Stomach (tissue), 9 donors: ENCODE results near the gene HCRTR2. TPM values are rescaled to one million over a fixed set of nuclear protein-coding genes. Genes with fewer than 3 reads are reported as not detected.

ENCODE experiments used
- DNase-seq, 2 donors: peaks; one replicate each; pipeline versions ENCODE4 v3.0.0 to v3.0.0-alpha.2; 2013 to 2019
- H3K27ac ChIP-seq, 5 donors: fragments of 200-600 bp in 4 of 5; sonication (generic) in 4 of 5; one replicate each; pipeline ENCODE4 v1.5.1; 2013 to 2019; ENCODE audit warnings: mild to moderate bottlenecking in 1 of 5, moderate library complexity in 1 of 5
- H3K27me3 ChIP-seq, 3 donors: fragments of 200-600 bp; sonication (generic); one replicate each; pipeline ENCODE4 v1.5.1; 2017 to 2019; ENCODE audit warnings: mixed run types in 1 of 3
- H3K36me3 ChIP-seq, 4 donors: fragments of 200-600 bp; sonication (generic); 1 replicate in 3 of 4; 2 replicates in 1 of 4; pipeline ENCODE4 v1.5.1; 2016 to 2019
- H3K4me1 ChIP-seq, 4 donors: fragments of 200-600 bp; sonication (generic); one replicate each; pipeline ENCODE4 v1.5.1; 2016 to 2019
- H3K4me3 ChIP-seq, 4 donors: fragments of 200-600 bp; sonication (generic) in 3 of 4; one replicate each; pipeline ENCODE4 v1.5.1; 2016 to 2019; ENCODE audit warnings: mild to moderate bottlenecking in 1 of 4
- H3K9me3 ChIP-seq, 4 donors: fragments of 200-600 bp; sonication (generic); one replicate each; pipeline ENCODE4 v1.5.1; 2016 to 2019
- CTCF ChIP-seq, 7 experiments: fragments of 450-650 bp in 4 of 7; fragments of 200-600 bp in 3 of 7; sonication (generic) in 3 of 7; IDR thresholded peaks; one replicate each; pipeline ENCODE4 v1.5.1; 2016 to 2019; ENCODE audit warnings: antibody characterized with exemption in 7 of 7, control low read depth in 2 of 7, mild to moderate bottlenecking in 1 of 7
- EP300 ChIP-seq: sonication (generic); formaldehyde crosslinking; IDR thresholded peaks from one replicate; pipeline ENCODE4 v1.6.1; 2017; ENCODE audit warnings: antibody characterized with exemption
- POLR2A ChIP-seq, 4 donors: fragments of 450-650 bp; IDR thresholded peaks; one replicate each; pipeline ENCODE4 v1.6.1; 2016; ENCODE audit warnings: antibody characterized with exemption in 4 of 4, control low read depth in 2 of 4, mild to moderate bottlenecking in 1 of 4, moderate library complexity in 1 of 4
- POLR2AphosphoS5 ChIP-seq, 3 donors: sonication (generic); formaldehyde crosslinking; IDR thresholded peaks; one replicate each; pipeline ENCODE4 v1.6.1; 2016; ENCODE audit warnings: antibody characterized with exemption in 3 of 3
- WGBS, 5 donors: extraction: QIAGEN DNeasy Blood & Tissue Kit in 3 of 5; methylation state at CpG; one replicate each; pipeline versions ENCODE4 v1.1.5 to v1.1.7; 2013 to 2018; 5-methylcytosine and 5-hydroxymethylcytosine counted together
- intact Hi-C: fragments of 100-400 bp; cut with DNase I; formaldehyde crosslinking; loops from one replicate; pipeline ENCODE4 v1.15.1; 2023; ENCODE audit warnings: low total_unique reads
- polyA plus RNA-seq, 3 donors: library from polyadenylated mRNA; stranded (reverse); fragments of 200-250 nt; gene quantifications; one replicate each; pipeline ENCODE4 v1.2.3, GENCODE V29; 2013
- total RNA-seq, 5 donors: library from RNA; depleted of rRNA; stranded (reverse); fragments of >200 nt; gene quantifications; one replicate each; pipeline versions ENCODE4 v1.1.0 to v1.2.3, GENCODE V29; 2014 to 2016
- donor health status: healthy with polysubstance abuse.
- donor health status: Bipolar disorder and iron deficiency.
- donor health status: healthy.

Gene HCRTR2
- total and polyA plus RNA-seq, 8 donors = not detected

- WGBS, 5 donors = 77 to 85% (median 84%) methylated on average over 4 of the region's 4 CpGs
- H3K36me3 ChIP-seq = no peaks in the 10 kb centered on the region
- no peaks in the 10 kb centered on the region for H3K9me3 ChIP-seq
- no peak overlapping the region for H3K4me3 ChIP-seq
- H3K27ac ChIP-seq = no peak overlapping the region
- H3K27me3 ChIP-seq = no peaks in the 10 kb centered on the region
- no peak for DNase-seq
- no peak for TF ChIP-seq POLR2A (IDR thresholded peaks at IDR 0.05)
- TF ChIP-seq POLR2AphosphoS5 (IDR thresholded peaks at IDR 0.05) = no peak
- no peak for TF ChIP-seq CTCF (IDR thresholded peaks at IDR 0.05)
- TF ChIP-seq EP300 = no peak
- intact Hi-C loops = no loop called here
- H3K4me1 ChIP-seq = no peaks in the 10 kb centered on the region
Observed at GRCh38 chr6:55265409-55266114, 91.2 kb downstream of the HCRTR2 start.

GRCh38 chr6:55266896-55267295 is 92.6 kb downstream of the HCRTR2 start:
- TF ChIP-seq CTCF (IDR thresholded peaks at IDR 0.05) = no peak
- TF ChIP-seq POLR2AphosphoS5 (IDR thresholded peaks at IDR 0.05) = no peak
- no peak for TF ChIP-seq EP300
- no peak for TF ChIP-seq POLR2A (IDR thresholded peaks at IDR 0.05)
- no peaks in the 10 kb centered on the region for H3K27me3 ChIP-seq
- 69 to 84% (median 82%) methylated on average over 2 of the region's 2 CpGs for WGBS, 5 donors
- intact Hi-C loops = no loop called here
- no peaks in the 10 kb centered on the region for H3K36me3 ChIP-seq
- no peak overlapping the region for H3K4me3 ChIP-seq
- H3K27ac ChIP-seq = no peak overlapping the region
- H3K9me3 ChIP-seq = no peaks in the 10 kb centered on the region
- H3K4me1 ChIP-seq = no peaks in the 10 kb centered on the region
- no peak for DNase-seq

- TF ChIP-seq CTCF (IDR thresholded peaks at IDR 0.05) (peak in 4 of 7 experiments; percentile 32 to 47 (median 36)), POLR2AphosphoS5 (IDR thresholded peaks at IDR 0.05) (no peak)
- Histone ChIP-seq H3K4me3 (peak overlapping the region in 1 of 4 donors; percentile 7), H3K27ac (no peak overlapping the region), H3K4me1 (peaks cover 0 to 9% (median 0%) of the 10 kb centered on the region in 4 donors), H3K36me3 (no peaks in the 10 kb centered on the region), H3K9me3 (no peaks in the 10 kb centered on the region), H3K27me3 (no peaks in the 10 kb centered on the region)
- WGBS, 5 donors = 26 to 36% (median 29%) methylated on average over 15 of the region's 15 CpGs
- intact Hi-C loops = no loop called here
- DNase-seq = peak in 1 of 2 donors; percentile 85
Observed at GRCh38 chr6:55276745-55277530, 102.6 kb downstream of the HCRTR2 start.

GRCh38 chr6:55277646-55278045 is 103.3 kb downstream of the HCRTR2 start:
- Histone ChIP-seq H3K36me3 (no peaks in the 10 kb centered on the region), H3K27me3 (no peaks in the 10 kb centered on the region), H3K27ac (no peak overlapping the region), H3K4me3 (peak overlapping the region in 1 of 4 donors; percentile 7), H3K9me3 (no peaks in the 10 kb centered on the region), H3K4me1 (peaks cover 0 to 9% (median 0%) of the 10 kb centered on the region in 4 donors)
- TF ChIP-seq POLR2AphosphoS5 (IDR thresholded peaks at IDR 0.05) = no peak
- TF ChIP-seq POLR2A (IDR thresholded peaks at IDR 0.05) = no peak
- no peak for TF ChIP-seq EP300
- no peak for TF ChIP-seq CTCF (IDR thresholded peaks at IDR 0.05)
- 63 to 80% (median 72%) methylated on average over 5 of the region's 5 CpGs for WGBS, 5 donors
- intact Hi-C loops = no loop called here
- peak in 1 of 2 donors; percentile 25 for DNase-seq
